ENCODE data around the gene RORC. TPM values are rescaled to one million over a fixed set of nuclear protein-coding genes. Genes with fewer than 3 reads are reported as not detected.
A peak's percentile ranks its signal among the peaks of the same experiment; 100 is the strongest.
"Not testable (repeated sequence)": the region's sequence is repeated elsewhere in the genome, so short reads cannot be mapped to it uniquely, and the experiment has no call there.

RORC gene
- total RNA-seq (not detected in 2 replicates), polyA plus RNA-seq (not detected in 2 replicates)

DNA sequence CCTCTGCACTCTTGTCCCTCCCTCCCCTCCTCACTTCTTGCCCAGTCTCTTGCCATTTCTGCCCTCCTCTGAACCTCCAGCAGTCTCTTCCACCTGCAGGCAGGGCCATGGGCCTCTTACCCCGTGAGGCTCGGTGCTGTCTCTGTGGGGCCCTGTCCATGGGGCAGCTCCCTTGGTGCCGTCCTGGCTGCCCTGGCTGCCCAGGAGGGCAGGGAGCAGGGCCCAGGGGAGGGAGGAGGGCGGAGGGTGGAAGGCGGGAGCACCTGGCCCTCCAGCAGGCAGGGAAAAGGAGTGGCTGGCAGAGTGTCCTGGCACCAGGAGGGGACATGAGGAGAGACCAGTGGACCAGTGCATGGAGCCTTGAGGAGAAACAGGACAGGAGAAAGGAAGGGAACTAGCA, at the start of gene RORC:
TSS of gene RORC (minus strand) at position 198 of the 400 bp plus-strand sequence. CDS start at position 160, 38 bp downstream.
- no peak for DNase-seq (ENCODE audit: low read depth in 1 of 2, low spot score in 1 of 2)
- peaks cover 1% of the 10 kb centered on the region for H3K27me3 ChIP-seq
- TF ChIP-seq, protein P1, sequence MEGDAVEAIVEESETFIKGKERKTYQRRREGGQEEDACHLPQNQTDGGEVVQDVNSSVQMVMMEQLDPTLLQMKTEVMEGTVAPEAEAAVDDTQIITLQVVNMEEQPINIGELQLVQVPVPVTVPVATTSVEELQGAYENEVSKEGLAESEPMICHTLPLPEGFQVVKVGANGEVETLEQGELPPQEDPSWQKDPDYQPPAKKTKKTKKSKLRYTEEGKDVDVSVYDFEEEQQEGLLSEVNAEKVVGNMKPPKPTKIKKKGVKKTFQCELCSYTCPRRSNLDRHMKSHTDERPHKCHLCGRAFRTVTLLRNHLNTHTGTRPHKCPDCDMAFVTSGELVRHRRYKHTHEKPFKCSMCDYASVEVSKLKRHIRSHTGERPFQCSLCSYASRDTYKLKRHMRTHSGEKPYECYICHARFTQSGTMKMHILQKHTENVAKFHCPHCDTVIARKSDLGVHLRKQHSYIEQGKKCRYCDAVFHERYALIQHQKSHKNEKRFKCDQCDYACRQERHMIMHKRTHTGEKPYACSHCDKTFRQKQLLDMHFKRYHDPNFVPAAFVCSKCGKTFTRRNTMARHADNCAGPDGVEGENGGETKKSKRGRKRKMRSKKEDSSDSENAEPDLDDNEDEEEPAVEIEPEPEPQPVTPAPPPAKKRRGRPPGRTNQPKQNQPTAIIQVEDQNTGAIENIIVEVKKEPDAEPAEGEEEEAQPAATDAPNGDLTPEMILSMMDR (IDR thresholded peaks at IDR 0.05; ENCODE audit: low read depth, low read length): no peak
- no peaks in the 10 kb centered on the region for H3K4me1 ChIP-seq (ENCODE audit: low read depth)
- no peaks in the 10 kb centered on the region for H3K36me3 ChIP-seq
- H3K27ac ChIP-seq: no peak within 1 kb of the TSS
- no peak within 1 kb of the TSS for H3K4me3 ChIP-seq
- no peaks in the 10 kb centered on the region for H3K9me3 ChIP-seq (ENCODE audit: low read depth)

DNA sequence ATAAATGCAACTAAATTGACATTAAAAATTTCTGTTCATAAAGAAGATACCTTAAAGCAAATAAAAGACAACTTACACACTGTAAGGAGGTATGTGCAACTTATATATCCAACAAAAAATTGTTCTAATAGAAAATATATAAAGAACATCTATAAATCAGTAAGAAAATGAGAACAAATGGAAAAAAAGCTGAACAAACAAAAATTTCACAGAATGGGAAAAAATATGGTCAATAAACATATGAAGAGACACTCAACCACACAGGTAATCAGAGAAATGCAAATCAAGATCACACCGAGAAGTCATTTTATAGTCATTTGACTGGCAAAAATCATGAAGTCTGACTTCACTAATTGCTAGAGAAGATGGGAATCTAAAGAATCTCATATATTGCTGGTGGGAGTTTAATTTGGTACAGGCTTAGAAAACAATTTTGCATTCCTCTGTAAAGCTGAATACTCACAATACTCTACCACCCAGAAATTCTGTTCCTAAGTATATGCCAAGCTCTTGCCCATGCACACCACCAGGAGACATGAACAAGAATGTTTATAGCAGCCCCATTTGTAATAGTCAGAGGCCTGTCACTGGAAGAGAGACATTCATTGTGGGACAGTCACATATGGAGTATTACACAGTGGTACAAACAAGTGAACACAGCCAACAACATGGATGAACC, 44.0 kb upstream of the RORC start:
- DNase-seq (ENCODE audit: low read depth in 1 of 2, low spot score in 1 of 2): no peak
- H3K36me3 ChIP-seq: no peaks in the 10 kb centered on the region
- TF ChIP-seq, protein P1 (IDR thresholded peaks at IDR 0.05; ENCODE audit: low read depth, low read length): no peak
- H3K4me1 ChIP-seq (ENCODE audit: low read depth): no peaks in the 10 kb centered on the region
- no peak overlapping the region for H3K27ac ChIP-seq
- H3K4me3 ChIP-seq: no peak overlapping the region
- no peaks in the 10 kb centered on the region for H3K9me3 ChIP-seq (ENCODE audit: low read depth)
- H3K27me3 ChIP-seq: no peaks in the 10 kb centered on the region

DNA sequence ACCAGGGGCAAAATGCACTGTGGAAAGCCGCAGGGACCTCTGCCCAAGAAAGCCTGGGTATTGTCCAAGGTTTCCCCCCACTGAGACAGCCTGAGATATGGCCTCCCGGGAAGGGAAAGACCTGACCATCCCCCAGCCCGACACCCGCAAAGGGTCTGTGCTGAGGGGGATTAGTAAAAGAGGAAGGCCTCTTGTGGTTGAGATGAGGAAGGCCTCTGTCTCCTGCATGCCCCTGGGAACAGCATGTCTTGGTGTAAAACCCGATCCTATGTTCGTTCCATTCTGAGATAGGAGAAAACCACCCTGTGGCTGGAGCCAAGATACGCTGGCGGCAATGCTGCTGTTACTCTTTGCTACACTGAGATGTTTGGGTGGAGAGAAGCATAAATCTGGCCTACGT, 41.2 kb upstream of the RORC start:
- not testable (repeated sequence) for H3K27ac ChIP-seq; H3K27me3 ChIP-seq; DNase-seq (ENCODE audit: low read depth in 1 of 2, low spot score in 1 of 2); H3K36me3 ChIP-seq; H3K9me3 ChIP-seq (ENCODE audit: low read depth); H3K4me1 ChIP-seq (ENCODE audit: low read depth); H3K4me3 ChIP-seq

DNA sequence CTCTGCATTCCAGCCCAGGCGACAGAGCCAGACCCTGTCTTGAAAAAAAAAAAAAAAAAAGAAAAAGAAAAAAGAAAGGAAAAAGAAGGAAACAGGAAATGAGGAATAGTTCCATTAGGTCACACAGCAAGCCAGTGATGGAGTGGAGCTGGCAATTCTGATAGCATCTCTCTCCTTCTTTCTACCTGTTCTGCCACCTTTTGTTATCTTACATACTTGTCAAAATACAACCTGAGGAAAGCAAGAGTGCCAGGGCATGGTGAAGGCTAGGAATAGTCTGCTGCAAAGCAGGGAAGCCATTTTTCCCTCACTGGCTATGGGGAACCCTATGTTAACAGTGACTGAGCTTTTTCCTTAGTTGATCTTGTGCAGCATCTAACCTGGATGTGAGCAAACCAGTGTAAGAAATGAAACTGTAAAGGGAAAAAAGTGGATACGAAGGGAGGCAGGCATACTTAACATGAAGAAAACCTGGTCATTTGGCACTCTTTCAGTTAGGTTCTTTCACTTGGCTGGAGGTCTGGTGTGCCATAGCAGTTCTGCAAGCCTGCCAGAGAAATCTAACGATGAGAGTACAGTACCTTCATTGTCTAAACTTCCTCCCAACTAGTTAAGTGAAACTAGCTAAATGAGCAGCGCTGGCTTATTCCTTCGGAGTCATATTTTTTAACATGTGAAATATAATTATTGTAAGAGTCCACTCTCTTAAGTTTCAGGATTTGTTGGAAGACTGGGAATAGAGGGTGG, 39.9 kb upstream of the RORC start:
- peak in 1 of 2 donors; percentile 42 for DNase-seq (ENCODE audit: low read depth in 1 of 2, low spot score in 1 of 2)
- no peaks in the 10 kb centered on the region for H3K36me3 ChIP-seq
- TF ChIP-seq, protein P1 (IDR thresholded peaks at IDR 0.05; ENCODE audit: low read depth, low read length): no peak

DNA sequence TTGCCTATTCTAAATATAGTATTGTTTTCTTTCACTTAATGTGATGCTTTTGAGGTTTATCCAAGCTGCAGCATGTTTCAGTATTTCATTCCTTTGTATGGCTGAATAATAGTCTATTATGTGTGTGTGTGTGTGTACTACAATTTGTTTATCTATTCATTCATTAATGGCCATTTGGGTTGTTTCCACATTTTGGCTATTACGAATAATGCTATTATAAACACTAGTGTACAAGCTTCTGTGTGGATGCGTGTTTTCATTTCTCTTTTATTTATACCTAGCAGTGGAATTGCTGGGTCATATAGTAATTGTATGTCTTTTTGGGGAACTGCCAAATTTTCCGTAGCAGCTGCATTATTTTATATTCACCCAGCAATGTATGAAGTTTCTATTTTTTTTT, 36.9 kb upstream of the RORC start:
- no peaks in the 10 kb centered on the region for H3K36me3 ChIP-seq
- H3K4me1 ChIP-seq (ENCODE audit: low read depth): no peaks in the 10 kb centered on the region
- no peak overlapping the region for H3K27ac ChIP-seq
- peak in 1 of 2 donors; percentile 43 for DNase-seq (ENCODE audit: low read depth in 1 of 2, low spot score in 1 of 2)
- TF ChIP-seq, protein P1 (IDR thresholded peaks at IDR 0.05; ENCODE audit: low read depth, low read length): no peak
- H3K27me3 ChIP-seq: no peaks in the 10 kb centered on the region
- no peak overlapping the region for H3K4me3 ChIP-seq
- H3K9me3 ChIP-seq (ENCODE audit: low read depth): no peaks in the 10 kb centered on the region

More for the DNA sequence above, 39.9 kb upstream of the RORC start:
- H3K9me3 ChIP-seq (ENCODE audit: low read depth): no peaks in the 10 kb centered on the region
- no peak overlapping the region for H3K27ac ChIP-seq
- no peaks in the 10 kb centered on the region for H3K4me1 ChIP-seq (ENCODE audit: low read depth)
- H3K4me3 ChIP-seq: no peak overlapping the region
- H3K27me3 ChIP-seq: no peaks in the 10 kb centered on the region
